Neural cell (in vitro differentiated cells): ENCODE measurements around the gene MRPL36. TPM values are rescaled to one million over a fixed set of nuclear protein-coding genes. Genes with fewer than 3 reads are reported as not detected.

Experiments used
- H2AFZ ChIP-seq: fragments of 200-600, 300-800 bp; sonication (generic), shearing (Covaris generic); 2 replicates; pipeline ENCODE4 v1.6.0; 2014; ENCODE audit warnings: low read depth, mild to moderate bottlenecking, antibody characterized with exemption, low read length, moderate library complexity
- H3F3A ChIP-seq: fragments of 200-600 bp; shearing (Covaris generic); 2 replicates; pipeline ENCODE4 v1.6.1; 2016; ENCODE audit warnings: mild to moderate bottlenecking, moderate library complexity, mixed read lengths, antibody characterized with exemption, low read length; ENCODE audit not compliant: insufficient read depth, poor library complexity, severe bottlenecking
- H3K27ac ChIP-seq: fragments of 200-600, 300-800 bp; sonication (generic), shearing (Covaris generic); 2 replicates; pipeline ENCODE4 v1.5.1; 2014; ENCODE audit warnings: mild to moderate bottlenecking, low read length, moderate library complexity
- H3K27me3 ChIP-seq: fragments of 300-800, 200-600 bp; sonication (generic), shearing (Covaris generic); 2 replicates; pipeline ENCODE4 v1.6.0; 2014; ENCODE audit warnings: mild to moderate bottlenecking, low read depth, low read length, moderate library complexity; ENCODE audit not compliant: insufficient read depth
- H3K36me3 ChIP-seq: fragments of 300-800, 200-600 bp; sonication (generic), shearing (Covaris generic); 2 replicates; pipeline ENCODE4 v1.5.1; 2014; ENCODE audit warnings: mild to moderate bottlenecking, antibody characterized with exemption, low read length, moderate library complexity; ENCODE audit not compliant: insufficient read depth
- H3K4me2 ChIP-seq: fragments of 300-800, 200-600 bp; sonication (generic), shearing (Covaris generic); 2 replicates; pipeline ENCODE4 v1.6.0; 2014; ENCODE audit warnings: mild to moderate bottlenecking, low read length
- H3K4me3 ChIP-seq: fragments of 300-800, 200-600 bp; sonication (generic), shearing (Covaris generic); 2 replicates; pipeline ENCODE4 v1.5.1; 2014; ENCODE audit warnings: mild to moderate bottlenecking, low read length, moderate library complexity
- H3K79me2 ChIP-seq: fragments of 200-600 bp; shearing (Covaris generic); replicated peaks from 2 replicates; pipeline ENCODE4 v1.6.0; 2014; ENCODE audit warnings: mild to moderate bottlenecking, low read length, moderate library complexity; ENCODE audit not compliant: insufficient read depth
- H3K9ac ChIP-seq: fragments of 300-800, 200-600 bp; sonication (generic), shearing (Covaris generic); 2 replicates; pipeline ENCODE4 v1.6.1; 2016; ENCODE audit warnings: mild to moderate bottlenecking, low read length, mixed read lengths
- H3K9me2 ChIP-seq: fragments of 200-600 bp; shearing (Covaris generic); 2 replicates; pipeline ENCODE4 v1.6.1; 2016; ENCODE audit warnings: mild to moderate bottlenecking, low read length, mixed read lengths; ENCODE audit not compliant: insufficient read depth
- H3K9me3 ChIP-seq: fragments of 200-600, 300-800 bp; sonication (generic), shearing (Covaris generic); 2 replicates; pipeline ENCODE4 v1.6.1; 2016; ENCODE audit warnings: mild to moderate bottlenecking, mixed run types, low read length, moderate library complexity, mixed read lengths
- H4K20me1 ChIP-seq: fragments of 200-600 bp; shearing (Covaris generic); 2 replicates; pipeline ENCODE4 v1.6.1; 2016; ENCODE audit warnings: mild to moderate bottlenecking, mixed run types; ENCODE audit not compliant: insufficient read depth
- EP300 ChIP-seq: fragments of 450-650 bp; conservative IDR thresholded peaks from 2 replicates; pipeline ENCODE4 v1.6.1; 2014; ENCODE audit warnings: antibody characterized with exemption, mild to moderate bottlenecking, moderate library complexity; ENCODE audit not compliant: poor library complexity, severe bottlenecking
- EZH2 ChIP-seq: fragments of 200-600, 300-800 bp; shearing (Covaris generic), sonication (generic); IDR thresholded peaks from 2 replicates; pipeline ENCODE4 v1.6.1; 2014; ENCODE audit warnings: antibody characterized with exemption, low read length, borderline replicate concordance, mild to moderate bottlenecking; ENCODE audit not compliant: insufficient read depth, poor library complexity, severe bottlenecking
- MXI1 ChIP-seq: fragments of 450-650 bp; conservative IDR thresholded peaks from 2 replicates; pipeline ENCODE4 v1.6.1; 2014; ENCODE audit warnings: antibody characterized with exemption, mild to moderate bottlenecking; ENCODE audit not compliant: poor library complexity, severe bottlenecking
- POLR2AphosphoS5 ChIP-seq: IDR thresholded peaks from 2 replicates; pipeline ENCODE4 v1.6.1; 2012
- RAD21 ChIP-seq: fragments of 450-650 bp; conservative IDR thresholded peaks from 2 replicates; pipeline ENCODE4 v1.6.1; 2014; ENCODE audit warnings: antibody characterized with exemption, mild to moderate bottlenecking, moderate library complexity
- SMC3 ChIP-seq: fragments of 450-650 bp; conservative IDR thresholded peaks from 2 replicates; pipeline ENCODE4 v1.6.1; 2014; ENCODE audit warnings: antibody characterized with exemption, mild to moderate bottlenecking, moderate library complexity; ENCODE audit not compliant: poor library complexity
- TAF1 ChIP-seq: IDR thresholded peaks from 2 replicates; pipeline ENCODE4 v1.6.1; 2012; ENCODE audit warnings: low read depth
- polyA plus RNA-seq: library from polyadenylated mRNA; depleted of rRNA; stranded (reverse); fragments of >200 nt; gene quantifications from 2 replicates; pipeline ENCODE4 v1.2.3, GENCODE V29; 2014
- TF ChIP-seq, protein P1 (sequence below): IDR thresholded peaks from 2 replicates; pipeline ENCODE4 v1.6.1; 2012; ENCODE audit warnings: borderline replicate concordance
- TF ChIP-seq, protein P2 (sequence below): fragments of 450-650 bp; IDR thresholded peaks from 2 replicates; pipeline ENCODE4 v1.5.1; 2014; ENCODE audit warnings: antibody characterized with exemption, mild to moderate bottlenecking, moderate library complexity; ENCODE audit not compliant: poor library complexity, severe bottlenecking

Gene MRPL36
- polyA plus RNA-seq, 1 donor from 2014 or later = 51.9 TPM

DNA sequence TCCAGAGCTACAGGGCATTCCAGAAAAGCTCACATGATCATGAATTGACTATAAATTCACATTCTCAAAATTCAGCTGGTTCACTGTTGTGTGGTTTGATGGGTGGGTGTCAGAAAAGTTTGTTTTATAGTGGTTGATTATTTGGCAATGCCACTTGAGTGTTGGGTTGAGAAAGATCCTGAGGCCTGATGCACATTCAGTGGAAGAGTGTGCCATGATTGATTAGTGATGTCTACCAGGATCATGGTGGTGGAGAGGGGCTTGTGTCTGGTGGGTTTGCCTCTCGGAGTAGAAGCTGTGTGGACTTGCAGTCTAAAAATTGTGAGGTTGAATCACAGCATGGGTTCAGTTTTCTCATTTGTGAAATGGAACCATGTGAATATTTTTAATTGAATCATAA lies 3.6 kb upstream of the MRPL36 start:
- Histone ChIP-seq H2AFZ (no peak overlapping the region), H3K27ac (no peak overlapping the region), H3K36me3 (no peaks in the 10 kb centered on the region), H3K27me3 (no peaks in the 10 kb centered on the region), H4K20me1 (no peaks in the 10 kb centered on the region), H3K4me3 (peak overlapping the region; percentile 100), H3K9me2 (no peaks in the 10 kb centered on the region), H3K4me2 (no peak overlapping the region), H3K9me3 (no peaks in the 10 kb centered on the region), H3F3A (peaks cover 5% of the 10 kb centered on the region), H3K9ac (no peak overlapping the region), H3K79me2 (peaks cover 22% of the 10 kb centered on the region)
- TF ChIP-seq, protein P1, sequence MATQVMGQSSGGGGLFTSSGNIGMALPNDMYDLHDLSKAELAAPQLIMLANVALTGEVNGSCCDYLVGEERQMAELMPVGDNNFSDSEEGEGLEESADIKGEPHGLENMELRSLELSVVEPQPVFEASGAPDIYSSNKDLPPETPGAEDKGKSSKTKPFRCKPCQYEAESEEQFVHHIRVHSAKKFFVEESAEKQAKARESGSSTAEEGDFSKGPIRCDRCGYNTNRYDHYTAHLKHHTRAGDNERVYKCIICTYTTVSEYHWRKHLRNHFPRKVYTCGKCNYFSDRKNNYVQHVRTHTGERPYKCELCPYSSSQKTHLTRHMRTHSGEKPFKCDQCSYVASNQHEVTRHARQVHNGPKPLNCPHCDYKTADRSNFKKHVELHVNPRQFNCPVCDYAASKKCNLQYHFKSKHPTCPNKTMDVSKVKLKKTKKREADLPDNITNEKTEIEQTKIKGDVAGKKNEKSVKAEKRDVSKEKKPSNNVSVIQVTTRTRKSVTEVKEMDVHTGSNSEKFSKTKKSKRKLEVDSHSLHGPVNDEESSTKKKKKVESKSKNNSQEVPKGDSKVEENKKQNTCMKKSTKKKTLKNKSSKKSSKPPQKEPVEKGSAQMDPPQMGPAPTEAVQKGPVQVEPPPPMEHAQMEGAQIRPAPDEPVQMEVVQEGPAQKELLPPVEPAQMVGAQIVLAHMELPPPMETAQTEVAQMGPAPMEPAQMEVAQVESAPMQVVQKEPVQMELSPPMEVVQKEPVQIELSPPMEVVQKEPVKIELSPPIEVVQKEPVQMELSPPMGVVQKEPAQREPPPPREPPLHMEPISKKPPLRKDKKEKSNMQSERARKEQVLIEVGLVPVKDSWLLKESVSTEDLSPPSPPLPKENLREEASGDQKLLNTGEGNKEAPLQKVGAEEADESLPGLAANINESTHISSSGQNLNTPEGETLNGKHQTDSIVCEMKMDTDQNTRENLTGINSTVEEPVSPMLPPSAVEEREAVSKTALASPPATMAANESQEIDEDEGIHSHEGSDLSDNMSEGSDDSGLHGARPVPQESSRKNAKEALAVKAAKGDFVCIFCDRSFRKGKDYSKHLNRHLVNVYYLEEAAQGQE = no peak
- no peak for TF ChIP-seq TAF1
- TF ChIP-seq SMC3 = no peak
- TF ChIP-seq POLR2AphosphoS5 = no peak
- TF ChIP-seq EZH2 = no peak

DNA sequence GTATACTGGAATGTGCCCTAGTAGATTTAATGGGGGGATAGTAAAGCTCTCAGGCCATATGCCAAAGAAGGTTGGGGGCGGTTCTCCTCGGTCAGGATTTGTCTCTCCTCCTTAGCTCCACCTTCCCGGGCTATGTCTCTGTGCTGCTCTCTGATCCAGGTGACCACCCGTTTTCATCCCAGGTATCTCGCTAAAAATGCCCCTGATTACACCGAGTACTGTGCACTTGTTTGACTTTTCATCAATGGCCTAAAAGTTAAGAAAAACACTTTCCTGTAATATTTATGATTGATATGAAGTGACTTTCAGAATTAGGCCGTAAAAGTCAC lies 2.3 kb upstream of the MRPL36 start:
- Histone ChIP-seq H3K9ac (peak overlapping the region; percentile 91), H3K27ac (peak overlapping the region; percentile 76), H3K4me2 (peak overlapping the region; percentile 99), H4K20me1 (no peaks in the 10 kb centered on the region), H3K9me2 (no peaks in the 10 kb centered on the region), H3K4me3 (peak overlapping the region; percentile 100), H3K79me2 (peaks cover 22% of the 10 kb centered on the region), H3F3A (peaks cover 5% of the 10 kb centered on the region), H3K27me3 (no peaks in the 10 kb centered on the region), H3K9me3 (no peaks in the 10 kb centered on the region), H2AFZ (peak overlapping the region; percentile 86), H3K36me3 (no peaks in the 10 kb centered on the region)
- TF ChIP-seq MXI1 = no peak
- no peak for TF ChIP-seq EZH2
- TF ChIP-seq, protein P1 = no peak
- no peak for TF ChIP-seq RAD21
- no peak for TF ChIP-seq EP300
- TF ChIP-seq TAF1 = no peak
- no peak for TF ChIP-seq POLR2AphosphoS5
- TF ChIP-seq, protein P2, sequence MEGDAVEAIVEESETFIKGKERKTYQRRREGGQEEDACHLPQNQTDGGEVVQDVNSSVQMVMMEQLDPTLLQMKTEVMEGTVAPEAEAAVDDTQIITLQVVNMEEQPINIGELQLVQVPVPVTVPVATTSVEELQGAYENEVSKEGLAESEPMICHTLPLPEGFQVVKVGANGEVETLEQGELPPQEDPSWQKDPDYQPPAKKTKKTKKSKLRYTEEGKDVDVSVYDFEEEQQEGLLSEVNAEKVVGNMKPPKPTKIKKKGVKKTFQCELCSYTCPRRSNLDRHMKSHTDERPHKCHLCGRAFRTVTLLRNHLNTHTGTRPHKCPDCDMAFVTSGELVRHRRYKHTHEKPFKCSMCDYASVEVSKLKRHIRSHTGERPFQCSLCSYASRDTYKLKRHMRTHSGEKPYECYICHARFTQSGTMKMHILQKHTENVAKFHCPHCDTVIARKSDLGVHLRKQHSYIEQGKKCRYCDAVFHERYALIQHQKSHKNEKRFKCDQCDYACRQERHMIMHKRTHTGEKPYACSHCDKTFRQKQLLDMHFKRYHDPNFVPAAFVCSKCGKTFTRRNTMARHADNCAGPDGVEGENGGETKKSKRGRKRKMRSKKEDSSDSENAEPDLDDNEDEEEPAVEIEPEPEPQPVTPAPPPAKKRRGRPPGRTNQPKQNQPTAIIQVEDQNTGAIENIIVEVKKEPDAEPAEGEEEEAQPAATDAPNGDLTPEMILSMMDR = no peak
- TF ChIP-seq SMC3 = no peak
